Retinal pigment epithelial cell (primary cell): Measurements from ENCODE around the gene ILKAP.

ENCODE experiments used
- DNase-seq: peaks from one replicate; pipeline ENCODE4 v3.0.0-alpha.2; 2010; ENCODE audit warnings: low read depth
- H3K4me3 ChIP-seq: 2 replicates; pipeline ENCODE4 v1.5.1; 2011; ENCODE audit warnings: mild to moderate bottlenecking, low read length, control low read depth, moderate library complexity
- TF ChIP-seq, protein P1 (sequence below): conservative IDR thresholded peaks from 2 replicates; pipeline ENCODE4 v1.5.1; 2011; ENCODE audit warnings: low read depth, low read length, control low read depth, inconsistent platforms

Gene ILKAP

DNA sequence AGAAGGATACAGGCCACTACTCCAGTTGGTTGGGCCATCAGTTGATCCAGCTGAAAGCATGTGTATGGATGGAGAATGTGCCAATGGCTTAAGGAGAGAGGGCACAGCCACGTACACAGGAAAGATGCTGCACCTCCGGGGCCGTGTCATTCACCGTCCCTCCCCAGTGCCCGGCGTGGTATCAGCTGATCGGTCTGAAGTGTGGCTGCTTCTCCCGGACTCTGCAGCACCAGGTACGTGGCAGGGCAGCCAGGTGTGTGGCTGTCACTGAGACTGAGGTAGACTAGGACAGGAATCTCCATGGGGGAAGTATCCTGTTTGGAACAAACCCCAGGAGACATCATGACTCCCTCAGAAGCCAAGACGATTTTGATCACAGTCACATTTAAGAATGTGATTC is 48.9 kb downstream of the ILKAP start:
- H3K4me3 ChIP-seq = no peak overlapping the region
- no peak for DNase-seq
- TF ChIP-seq, protein P1, sequence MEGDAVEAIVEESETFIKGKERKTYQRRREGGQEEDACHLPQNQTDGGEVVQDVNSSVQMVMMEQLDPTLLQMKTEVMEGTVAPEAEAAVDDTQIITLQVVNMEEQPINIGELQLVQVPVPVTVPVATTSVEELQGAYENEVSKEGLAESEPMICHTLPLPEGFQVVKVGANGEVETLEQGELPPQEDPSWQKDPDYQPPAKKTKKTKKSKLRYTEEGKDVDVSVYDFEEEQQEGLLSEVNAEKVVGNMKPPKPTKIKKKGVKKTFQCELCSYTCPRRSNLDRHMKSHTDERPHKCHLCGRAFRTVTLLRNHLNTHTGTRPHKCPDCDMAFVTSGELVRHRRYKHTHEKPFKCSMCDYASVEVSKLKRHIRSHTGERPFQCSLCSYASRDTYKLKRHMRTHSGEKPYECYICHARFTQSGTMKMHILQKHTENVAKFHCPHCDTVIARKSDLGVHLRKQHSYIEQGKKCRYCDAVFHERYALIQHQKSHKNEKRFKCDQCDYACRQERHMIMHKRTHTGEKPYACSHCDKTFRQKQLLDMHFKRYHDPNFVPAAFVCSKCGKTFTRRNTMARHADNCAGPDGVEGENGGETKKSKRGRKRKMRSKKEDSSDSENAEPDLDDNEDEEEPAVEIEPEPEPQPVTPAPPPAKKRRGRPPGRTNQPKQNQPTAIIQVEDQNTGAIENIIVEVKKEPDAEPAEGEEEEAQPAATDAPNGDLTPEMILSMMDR = no peak

DNA sequence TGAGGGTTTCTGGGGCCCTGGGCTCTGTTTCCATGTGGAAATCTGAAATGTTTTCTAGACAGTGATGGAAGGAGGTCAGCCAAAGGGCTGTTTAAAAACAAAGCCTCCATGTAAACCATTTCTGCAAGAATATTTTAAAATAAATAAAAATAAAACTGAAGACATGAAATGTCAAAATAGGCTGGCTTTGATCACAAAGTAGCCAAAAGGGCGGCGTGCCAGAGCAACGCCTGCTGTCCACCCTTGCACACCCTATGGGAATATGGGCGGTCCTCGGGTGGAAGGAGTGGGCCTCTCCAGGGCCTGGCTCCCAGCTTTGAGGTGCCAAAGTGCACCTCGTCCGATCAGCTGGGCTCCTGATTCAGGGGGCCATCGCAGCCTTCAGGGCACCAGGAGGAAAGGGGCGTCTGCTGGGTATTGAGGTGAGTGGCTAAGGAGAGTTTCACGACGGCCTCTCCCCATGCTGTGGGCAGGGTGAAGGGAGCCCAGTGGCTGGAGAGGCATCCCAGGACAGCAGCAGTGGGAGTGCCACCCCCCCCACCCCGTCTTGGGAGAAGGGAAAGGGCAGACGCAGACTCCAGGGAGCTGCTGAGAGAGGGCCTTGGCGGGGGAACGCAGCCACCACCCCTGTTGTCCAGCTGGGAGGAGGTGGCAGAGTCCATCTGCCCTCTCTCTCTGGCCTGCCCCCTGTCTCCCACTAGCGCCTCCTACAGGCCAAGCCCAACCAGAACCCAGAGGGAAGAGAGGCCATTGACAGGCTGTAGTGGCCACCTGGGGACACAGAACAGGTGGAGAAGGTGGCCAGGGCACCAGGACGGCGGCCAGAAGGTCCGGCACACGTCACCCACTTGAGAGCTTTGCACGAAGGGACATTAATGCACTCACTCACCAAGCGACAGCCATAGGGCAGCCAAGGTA is 50.5 kb downstream of the ILKAP start:
- TF ChIP-seq, protein P1 = peak; percentile 32

DNA sequence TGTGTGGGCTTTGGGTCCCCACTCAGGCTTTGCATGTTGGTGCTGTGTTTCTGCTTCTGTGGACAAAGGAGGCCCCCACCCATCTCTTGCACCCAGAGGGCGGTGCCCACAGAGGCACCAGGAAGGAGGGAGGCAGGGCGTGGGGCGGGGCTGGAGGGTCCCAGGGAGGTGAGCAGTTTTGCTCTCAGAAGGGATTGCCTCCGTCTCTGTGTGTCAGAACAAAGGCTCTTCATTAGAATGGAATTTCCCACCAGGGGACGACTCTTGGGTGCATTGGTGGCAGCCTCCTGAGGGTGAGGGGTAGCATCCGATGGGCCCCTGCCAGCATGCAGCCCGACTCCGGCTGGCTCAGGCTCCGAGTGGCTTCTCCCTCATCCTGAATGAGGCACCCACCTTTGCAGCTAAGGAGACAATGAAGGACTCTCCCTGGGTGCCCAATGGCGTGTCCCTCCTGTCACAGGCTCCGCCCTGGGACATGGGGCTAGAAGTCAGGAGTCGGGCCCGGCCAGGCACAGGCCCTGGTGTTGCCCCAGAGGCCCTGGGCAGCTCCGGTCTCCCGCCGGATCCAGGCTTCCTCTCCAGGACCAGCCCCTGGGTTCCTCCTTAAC is 51.8 kb downstream of the ILKAP start:
- TF ChIP-seq, protein P1 = no peak
- H3K4me3 ChIP-seq = no peak overlapping the region
- DNase-seq = no peak

More for the DNA sequence above, 50.5 kb downstream of the ILKAP start:
- H3K4me3 ChIP-seq = no peak overlapping the region
- no peak for DNase-seq

DNA sequence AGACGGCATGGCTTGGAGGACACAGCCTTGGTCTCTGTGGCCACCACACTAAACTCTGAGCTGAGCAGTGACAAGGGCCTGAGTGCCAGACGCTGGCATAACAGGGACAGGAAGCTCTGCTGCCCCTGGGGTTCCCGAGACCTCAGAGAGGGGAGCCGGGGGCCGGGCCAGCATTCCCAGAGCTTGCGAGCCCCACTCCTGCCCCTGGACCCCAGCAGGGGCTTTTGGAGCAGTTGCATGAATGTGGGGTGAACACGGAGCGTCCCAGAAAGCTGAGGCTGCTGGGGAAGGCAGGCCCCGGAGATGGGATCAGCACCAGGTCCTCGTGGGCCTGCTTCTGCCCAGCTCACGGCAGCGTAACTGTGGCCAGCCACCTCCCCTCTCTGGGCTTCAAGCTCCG is 52.3 kb downstream of the ILKAP start:
- TF ChIP-seq, protein P1 = no peak
- H3K4me3 ChIP-seq = no peak overlapping the region
- no peak for DNase-seq

DNA sequence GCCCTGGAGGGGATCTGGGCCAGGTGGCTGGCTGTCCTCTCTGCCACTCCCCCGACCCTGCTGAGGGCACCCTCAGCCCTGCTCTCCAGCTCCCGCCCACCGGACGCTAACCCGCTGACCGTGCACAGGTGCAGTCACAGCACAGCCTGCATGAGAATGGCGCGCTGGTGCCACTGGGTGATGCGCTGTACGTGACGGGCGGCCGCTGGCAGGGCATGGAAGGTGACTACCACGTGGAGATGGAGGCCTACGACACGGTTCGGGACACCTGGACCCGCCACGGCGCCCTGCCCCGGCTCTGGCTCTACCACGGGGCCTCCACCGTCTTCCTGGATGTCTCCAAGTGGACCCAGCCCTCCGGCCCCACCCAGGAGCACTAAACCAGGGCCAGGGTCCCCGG is 52.8 kb downstream of the ILKAP start:
- H3K4me3 ChIP-seq = no peak overlapping the region
- DNase-seq = no peak

DNA sequence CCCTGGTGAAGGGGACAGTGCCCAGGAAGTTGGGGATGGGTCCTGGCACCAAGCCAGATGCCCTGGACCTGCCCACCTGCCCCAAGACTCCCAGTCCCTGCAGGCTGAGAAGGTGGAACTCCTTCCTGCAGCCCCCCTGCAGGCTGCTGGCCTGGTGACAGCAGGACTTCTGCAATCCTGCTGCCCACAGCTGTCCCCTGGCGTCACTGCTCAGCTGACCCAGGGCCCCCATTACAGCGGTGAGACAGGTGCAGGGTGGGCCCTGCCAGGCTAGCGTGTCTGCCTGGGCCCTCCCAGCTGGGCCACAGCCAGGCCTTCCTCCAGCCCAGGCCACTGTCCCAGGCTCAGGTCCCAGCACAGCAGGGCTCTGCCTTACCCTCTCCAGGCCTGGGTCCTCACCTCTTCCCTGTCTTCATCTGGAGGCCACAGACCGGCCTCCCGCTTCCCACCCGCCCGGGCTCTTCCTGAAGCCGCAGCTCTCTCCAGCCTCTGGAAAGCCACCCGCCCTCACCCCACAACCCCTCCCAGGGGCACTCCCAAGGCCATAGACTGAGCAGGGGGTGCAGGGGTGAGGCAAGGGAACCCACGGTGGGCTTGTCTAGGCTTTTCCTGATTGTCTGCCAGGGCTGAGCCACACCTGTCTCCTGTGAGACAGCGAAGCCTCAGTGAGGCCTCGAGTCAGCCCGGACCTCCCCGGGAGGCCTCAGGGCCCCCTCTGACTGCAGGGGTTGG is 53.5 kb downstream of the ILKAP start:
- H3K4me3 ChIP-seq = no peak overlapping the region
- DNase-seq = no peak
- TF ChIP-seq, protein P1 = no peak

More for the DNA sequence above, 52.8 kb downstream of the ILKAP start:
- TF ChIP-seq, protein P1 = no peak
